Osteocyte (in vitro differentiated cells): Measurements from ENCODE around the gene MBNL2. TPM values are rescaled to one million over a fixed set of nuclear protein-coding genes. Genes with fewer than 3 reads are reported as not detected.

Experiments
- DNase-seq: peaks from one replicate; pipeline ENCODE4 v3.0.0; 2021; ENCODE audit warnings: mixed read lengths; ENCODE audit not compliant: unreplicated experiment; ENCODE audit errors: extremely low spot score
- H3K27ac Mint-ChIP-seq: one replicate; pipeline ENCODE4 v1.8.0; 2021; ENCODE audit warnings: mild to moderate bottlenecking, mixed read lengths; ENCODE audit not compliant: unreplicated experiment
- H3K27me3 Mint-ChIP-seq: one replicate; pipeline ENCODE4 v1.8.0; 2021; ENCODE audit warnings: mixed read lengths; ENCODE audit not compliant: unreplicated experiment
- H3K36me3 Mint-ChIP-seq: one replicate; pipeline ENCODE4 v1.8.0; 2021; ENCODE audit warnings: mixed read lengths; ENCODE audit not compliant: unreplicated experiment
- H3K4me1 Mint-ChIP-seq: one replicate; pipeline ENCODE4 v1.8.0; 2021; ENCODE audit warnings: mixed read lengths; ENCODE audit not compliant: unreplicated experiment
- H3K4me3 Mint-ChIP-seq: one replicate; pipeline ENCODE4 v1.8.0; 2021; ENCODE audit warnings: mild to moderate bottlenecking, moderate library complexity, mixed read lengths; ENCODE audit not compliant: unreplicated experiment
- H3K9me3 Mint-ChIP-seq: one replicate; pipeline ENCODE4 v1.8.0; 2021; ENCODE audit warnings: mixed read lengths; ENCODE audit not compliant: unreplicated experiment
- total RNA-seq: library from RNA; stranded (reverse); gene quantifications from 2 replicates; pipeline ENCODE4 v1.2.1, GENCODE V29; 2021
- TF ChIP-seq, protein P1 (sequence below): fragments of 200-600 bp; sonication (generic); IDR thresholded peaks from 2 replicates; pipeline ENCODE4 v1.5.0; 2021; ENCODE audit warnings: antibody characterized with exemption, mild to moderate bottlenecking, moderate library complexity

The MBNL2 gene
- total RNA-seq, 1 donor from 2014 or later: 66.6 TPM

DNA sequence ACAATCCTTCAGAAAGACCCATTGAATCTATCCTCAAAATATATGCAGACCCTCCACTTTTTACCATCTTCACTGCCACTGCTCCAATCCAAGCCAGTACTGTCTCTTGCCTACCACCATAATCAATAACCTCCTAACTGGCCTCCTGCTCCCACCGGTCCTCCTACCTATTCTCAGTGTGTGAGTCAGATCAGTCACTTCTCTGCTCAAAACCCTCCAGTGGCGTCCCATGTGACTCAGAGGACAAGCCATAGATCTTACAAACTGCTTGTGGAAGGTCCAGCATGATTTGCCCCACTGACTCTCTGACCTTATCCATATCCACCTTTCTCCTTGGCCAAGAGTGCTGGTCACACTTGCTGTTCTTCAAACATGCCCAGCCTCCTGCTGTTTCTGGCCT, 23.4 kb upstream of the MBNL2 start:
- H3K36me3 Mint-ChIP-seq: no peaks in the 10 kb centered on the region
- H3K4me1 Mint-ChIP-seq: peaks cover 2% of the 10 kb centered on the region
- no peak overlapping the region for H3K27ac Mint-ChIP-seq
- no peaks in the 10 kb centered on the region for H3K27me3 Mint-ChIP-seq
- peaks cover 8% of the 10 kb centered on the region for H3K9me3 Mint-ChIP-seq
- H3K4me3 Mint-ChIP-seq: no peak overlapping the region
- TF ChIP-seq, protein P1, sequence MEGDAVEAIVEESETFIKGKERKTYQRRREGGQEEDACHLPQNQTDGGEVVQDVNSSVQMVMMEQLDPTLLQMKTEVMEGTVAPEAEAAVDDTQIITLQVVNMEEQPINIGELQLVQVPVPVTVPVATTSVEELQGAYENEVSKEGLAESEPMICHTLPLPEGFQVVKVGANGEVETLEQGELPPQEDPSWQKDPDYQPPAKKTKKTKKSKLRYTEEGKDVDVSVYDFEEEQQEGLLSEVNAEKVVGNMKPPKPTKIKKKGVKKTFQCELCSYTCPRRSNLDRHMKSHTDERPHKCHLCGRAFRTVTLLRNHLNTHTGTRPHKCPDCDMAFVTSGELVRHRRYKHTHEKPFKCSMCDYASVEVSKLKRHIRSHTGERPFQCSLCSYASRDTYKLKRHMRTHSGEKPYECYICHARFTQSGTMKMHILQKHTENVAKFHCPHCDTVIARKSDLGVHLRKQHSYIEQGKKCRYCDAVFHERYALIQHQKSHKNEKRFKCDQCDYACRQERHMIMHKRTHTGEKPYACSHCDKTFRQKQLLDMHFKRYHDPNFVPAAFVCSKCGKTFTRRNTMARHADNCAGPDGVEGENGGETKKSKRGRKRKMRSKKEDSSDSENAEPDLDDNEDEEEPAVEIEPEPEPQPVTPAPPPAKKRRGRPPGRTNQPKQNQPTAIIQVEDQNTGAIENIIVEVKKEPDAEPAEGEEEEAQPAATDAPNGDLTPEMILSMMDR: no peak
- DNase-seq: no peak

DNA sequence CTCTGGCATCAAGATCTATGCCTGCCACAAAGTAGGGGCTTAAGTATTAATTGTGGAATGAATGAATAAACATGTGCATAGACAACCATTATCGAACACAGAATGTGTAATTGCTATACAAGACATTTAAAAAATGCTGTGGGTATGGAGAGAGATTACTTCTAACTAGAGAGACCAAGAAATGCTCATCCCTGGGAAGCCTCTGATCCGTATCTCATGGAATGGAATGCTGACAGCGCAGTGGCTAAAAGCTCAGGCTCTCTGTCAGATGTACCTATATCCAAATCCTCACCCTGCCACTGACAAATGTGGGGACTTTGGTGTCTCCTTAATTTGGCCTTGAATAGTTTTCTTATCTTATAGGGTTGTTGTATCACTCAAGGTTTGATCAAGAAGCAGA, 22.7 kb upstream of the MBNL2 start:
- Mint-ChIP-seq H3K27me3 (no peaks in the 10 kb centered on the region), H3K9me3 (peaks cover 8% of the 10 kb centered on the region), H3K4me3 (no peak overlapping the region), H3K4me1 (peaks cover 2% of the 10 kb centered on the region), H3K36me3 (no peaks in the 10 kb centered on the region), H3K27ac (no peak overlapping the region)
- TF ChIP-seq, protein P1: no peak
- no peak for DNase-seq

- TF ChIP-seq, protein P1: no peak
- peaks cover 2% of the 10 kb centered on the region for H3K4me1 Mint-ChIP-seq
- no peaks in the 10 kb centered on the region for H3K27me3 Mint-ChIP-seq
These were observed 21.8 kb upstream of the MBNL2 start for GRCh38 chr13:97200081-97200942.

DNA sequence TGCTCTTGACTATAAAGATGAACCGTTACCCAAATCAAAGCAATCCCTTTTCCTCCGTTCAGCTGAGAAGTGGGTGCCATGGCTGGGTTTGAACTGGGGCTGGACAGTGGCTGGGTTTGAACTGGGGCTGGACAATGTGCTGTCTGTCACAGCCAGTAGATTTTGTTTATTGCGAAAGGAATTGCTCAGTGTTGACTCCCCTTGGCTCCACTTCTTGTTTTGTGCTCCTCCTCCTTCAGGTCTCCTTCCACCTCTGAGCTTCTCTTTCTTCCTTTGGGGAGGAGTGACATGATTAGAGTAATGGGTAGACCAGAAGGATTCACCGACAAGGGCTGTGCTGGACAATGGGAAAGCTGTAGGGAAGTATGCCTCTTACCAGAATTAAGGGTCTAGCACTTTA, 19.4 kb upstream of the MBNL2 start:
- Mint-ChIP-seq H3K27me3 (no peaks in the 10 kb centered on the region), H3K36me3 (no peaks in the 10 kb centered on the region), H3K27ac (no peak overlapping the region), H3K4me3 (no peak overlapping the region), H3K9me3 (peaks cover 8% of the 10 kb centered on the region), H3K4me1 (peaks cover 2% of the 10 kb centered on the region)
- no peak for DNase-seq
- TF ChIP-seq, protein P1: no peak

More at GRCh38 chr13:97200081-97200942, 21.8 kb upstream of the MBNL2 start:
- Mint-ChIP-seq H3K4me3 (no peak overlapping the region), H3K27ac (no peak overlapping the region), H3K9me3 (peaks cover 8% of the 10 kb centered on the region), H3K36me3 (no peaks in the 10 kb centered on the region)
- DNase-seq: no peak

DNA sequence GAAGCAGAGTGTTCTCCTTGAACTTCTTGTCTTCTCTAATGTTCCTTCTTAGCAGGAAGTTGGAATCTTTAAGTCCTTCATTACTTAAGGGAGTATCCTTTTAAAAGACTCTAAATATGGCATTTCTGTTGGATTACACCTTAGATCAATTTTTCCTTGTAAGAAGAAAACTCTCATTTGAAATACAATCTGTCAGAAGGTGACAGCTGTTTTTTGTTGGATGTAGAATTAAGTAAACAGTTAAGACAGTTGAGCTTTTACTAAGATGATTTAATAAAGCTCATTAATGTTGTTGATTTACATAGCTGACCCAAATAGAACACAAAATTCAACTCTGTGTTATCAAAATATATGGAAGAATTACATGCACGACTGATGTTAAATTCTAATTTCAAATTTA, 16.7 kb upstream of the MBNL2 start:
- Mint-ChIP-seq H3K4me3 (no peak overlapping the region), H3K36me3 (peaks cover 2% of the 10 kb centered on the region), H3K4me1 (peaks cover 6% of the 10 kb centered on the region), H3K27ac (no peak overlapping the region), H3K9me3 (peaks cover 7% of the 10 kb centered on the region), H3K27me3 (no peaks in the 10 kb centered on the region)
- TF ChIP-seq, protein P1: no peak
- DNase-seq: no peak
